GM19455 (cell line): ENCODE data around the gene FYN.
A peak's percentile ranks its signal among the peaks of the same experiment; 100 is the strongest.
"Not testable (repeated sequence)": the region's sequence is repeated elsewhere in the genome, so short reads cannot be mapped to it uniquely, and the experiment has no call there.

Experiments used
- ATAC-seq: cut with Tn5 transposase; IDR thresholded peaks from one replicate; pipeline ENCODE4 v1.9.1; 2021; ENCODE audit not compliant: unreplicated experiment

Gene FYN

DNA sequence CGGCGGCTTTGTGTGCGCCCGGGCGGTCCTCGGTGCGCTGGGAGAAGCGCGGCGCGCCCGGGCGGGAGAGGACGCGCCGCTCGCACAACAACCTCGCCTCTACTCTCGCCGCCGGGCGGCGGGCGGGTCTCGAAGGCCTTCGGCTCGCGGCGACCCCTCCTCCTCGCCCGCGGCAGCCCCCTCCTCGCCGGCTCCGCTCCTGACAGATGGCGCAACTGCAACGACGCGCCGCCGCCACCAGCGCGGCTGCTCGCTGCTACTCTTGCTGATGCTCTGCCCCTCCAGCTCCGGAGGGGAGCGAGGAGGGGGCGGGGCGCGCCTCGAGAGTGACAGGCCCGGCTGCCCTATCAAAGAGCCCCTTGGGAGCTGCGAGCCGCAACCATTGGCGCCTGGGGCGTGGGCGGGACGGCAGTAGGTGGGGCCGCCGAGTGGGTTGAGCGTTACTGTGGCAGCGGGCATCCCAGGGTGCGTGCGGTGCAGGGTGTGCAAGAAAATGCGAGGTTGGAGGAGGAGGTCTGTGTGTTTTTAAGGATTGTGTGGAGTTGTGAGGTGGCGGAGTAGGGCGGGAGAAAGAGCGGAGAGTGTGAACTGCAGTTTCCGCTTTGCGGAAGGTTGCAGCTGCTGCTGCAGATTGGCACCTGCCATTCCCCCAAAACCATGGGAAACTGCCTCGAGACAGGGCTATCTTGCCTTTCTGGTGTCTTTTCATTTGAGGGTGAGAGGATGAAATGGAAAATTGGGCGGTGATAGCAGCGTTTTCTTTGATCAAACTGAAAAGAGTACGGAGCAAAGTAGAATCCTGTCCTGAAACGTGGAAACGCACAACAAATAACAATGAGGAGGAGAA lies at the start of gene FYN:
TSS of gene FYN (minus strand) at position 275 of the 847 bp plus-strand sequence. CDS start 153,401 bp downstream, outside the sequence.
- peak; percentile 99 for ATAC-seq

GRCh38 chr6:111922454-111923297 lies 49.4 kb upstream of the FYN start:
- no peak for ATAC-seq

DNA sequence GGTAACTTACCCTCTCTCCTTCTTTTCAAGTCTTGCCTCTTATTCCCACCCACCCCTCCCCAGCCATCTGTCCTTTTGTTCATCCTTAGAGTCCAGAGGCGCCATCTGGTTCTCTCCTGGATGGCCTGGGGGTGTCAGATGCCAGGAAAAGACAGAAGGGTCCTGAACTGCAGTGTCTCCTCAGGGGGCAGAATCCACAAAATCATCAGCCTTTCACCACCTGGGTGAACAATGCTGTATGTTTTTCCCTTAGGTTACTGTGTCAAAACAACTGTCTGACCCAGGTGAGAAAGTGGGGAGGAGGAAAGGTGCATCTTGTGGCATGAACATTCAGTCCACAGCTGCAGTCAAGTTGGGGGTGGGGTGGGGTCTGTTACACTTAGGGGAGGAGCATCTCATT lies 47.9 kb upstream of the FYN start:
- ATAC-seq, result no peak

DNA sequence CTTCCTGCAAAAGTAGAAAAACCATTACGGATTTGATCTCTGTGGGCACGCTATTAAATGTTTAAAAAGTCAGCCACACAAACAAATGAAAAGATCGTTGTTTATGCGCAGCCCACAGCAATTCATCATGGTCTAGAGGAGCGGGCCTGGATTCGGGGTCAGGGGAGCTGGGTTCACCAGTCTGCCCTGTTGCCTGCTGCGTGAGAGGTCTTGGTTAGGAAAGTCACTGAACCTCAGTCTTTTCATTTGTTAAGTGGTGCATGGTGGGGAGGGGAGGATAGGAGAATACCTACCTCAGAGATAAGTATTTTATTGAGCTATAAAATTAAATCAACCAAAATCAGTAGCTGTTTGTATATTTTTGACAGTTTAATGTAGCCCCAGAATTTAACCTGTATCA lies 47.3 kb upstream of the FYN start:
- ATAC-seq, result no peak

GRCh38 chr6:111918825-111919224 lies 45.6 kb upstream of the FYN start:
- no peak for ATAC-seq

- ATAC-seq, result no peak
Observed at GRCh38 chr6:111916747-111917146, 43.5 kb upstream of the FYN start.

GRCh38 chr6:111914617-111915016 lies 41.4 kb upstream of the FYN start:
- no peak for ATAC-seq

DNA sequence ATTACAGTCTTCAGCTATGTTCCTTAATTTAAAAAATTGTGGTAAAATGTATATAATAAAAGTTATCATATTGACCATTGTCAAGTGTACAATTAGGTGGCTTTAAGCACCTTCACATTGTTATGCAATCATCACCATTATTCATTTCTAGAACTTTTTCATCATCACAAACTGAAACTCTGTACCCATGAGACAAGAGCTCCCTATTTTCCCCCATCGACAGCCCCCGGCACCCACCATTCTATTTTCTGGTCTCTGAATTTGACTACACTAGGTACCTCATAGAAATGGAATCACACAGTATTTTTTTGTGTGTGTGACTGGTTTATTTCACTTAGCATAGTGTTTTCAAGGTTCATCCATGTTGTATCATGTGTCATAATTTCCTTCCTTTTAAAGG lies 39.7 kb upstream of the FYN start:
- ATAC-seq, result no peak

- no peak for ATAC-seq
Observed at GRCh38 chr6:111911428-111911827, 38.2 kb upstream of the FYN start.

DNA sequence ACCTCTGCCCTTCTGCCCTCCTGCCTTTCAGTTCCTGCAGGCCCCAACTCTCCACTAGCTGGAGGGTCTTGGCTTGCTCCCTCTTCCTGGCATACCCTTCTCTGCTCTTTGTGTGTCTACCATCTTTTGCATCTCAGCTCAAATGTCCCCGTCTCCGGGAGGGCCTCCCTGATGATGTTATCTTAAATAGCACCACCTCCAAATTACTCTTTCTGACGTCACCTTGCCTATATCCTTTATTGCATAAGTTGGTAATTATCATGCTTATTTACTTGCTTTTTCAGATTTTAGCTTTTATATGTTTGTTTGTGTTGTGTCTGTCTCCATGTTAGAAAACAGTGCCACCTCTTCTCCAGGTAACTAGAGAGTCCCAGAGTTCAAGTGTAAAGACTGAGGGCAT lies 36.0 kb upstream of the FYN start:
- ATAC-seq, result no peak

DNA sequence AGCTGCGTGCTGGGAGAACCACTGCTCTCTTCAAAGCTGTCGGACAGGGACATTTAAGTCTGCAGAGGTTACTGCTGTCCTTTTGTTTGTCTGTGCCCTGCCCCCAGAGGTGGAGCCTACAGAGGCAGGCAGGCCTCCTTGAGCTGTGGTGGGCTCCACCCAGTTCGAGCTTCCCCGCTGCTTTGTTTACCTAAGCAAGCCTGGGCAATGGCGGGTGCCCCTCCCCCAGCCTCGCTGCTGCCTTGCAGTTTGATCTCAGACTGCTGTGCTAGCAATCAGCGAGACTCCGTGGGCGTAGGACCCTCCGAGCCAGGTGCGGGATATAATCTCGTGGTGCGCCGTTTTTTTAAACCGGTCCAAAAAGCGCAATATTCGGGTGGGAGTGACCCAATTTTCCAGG lies 35.1 kb upstream of the FYN start:
- ATAC-seq, result not testable (repeated sequence)

GRCh38 chr6:111900735-111901134 lies 27.5 kb upstream of the FYN start:
- no peak for ATAC-seq

DNA sequence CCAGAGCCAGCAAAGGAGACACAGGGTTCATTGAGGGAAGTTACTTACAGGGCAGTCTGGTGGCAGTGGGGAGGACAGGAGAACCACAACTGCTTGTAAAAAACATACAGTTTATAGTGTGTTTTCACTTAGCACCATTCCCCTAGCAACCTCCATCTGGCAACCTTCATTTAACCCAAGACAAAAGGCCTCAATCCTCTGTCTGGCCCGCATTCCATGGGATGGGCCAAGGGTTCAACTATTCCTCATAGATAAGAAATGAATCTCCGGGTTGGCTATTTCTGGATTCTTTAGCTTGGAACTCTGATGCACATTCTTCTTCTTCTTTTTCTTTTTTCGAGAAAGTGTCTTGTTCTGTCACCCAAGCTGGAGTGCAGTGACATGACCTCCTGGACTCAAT lies 26.3 kb upstream of the FYN start:
- ATAC-seq, result no peak

DNA sequence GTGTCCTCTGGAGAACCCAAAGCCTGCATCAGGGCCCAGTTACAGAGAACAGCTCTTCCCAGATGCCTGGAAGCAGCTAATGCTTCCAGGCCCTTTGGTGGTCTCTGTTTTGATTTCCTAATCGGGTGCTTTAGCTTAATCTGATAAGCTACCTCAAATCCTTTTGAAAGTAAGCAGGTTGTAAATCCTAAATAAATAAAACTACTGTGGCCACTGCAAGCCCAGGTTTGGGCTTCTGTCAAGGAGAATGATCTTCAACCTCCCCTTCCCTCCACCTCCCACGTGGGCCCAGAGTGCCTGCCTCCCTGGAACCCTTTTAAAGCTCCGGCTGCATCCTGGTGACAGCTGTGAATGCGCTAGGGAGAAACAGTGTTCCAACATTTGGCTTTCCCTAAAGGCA lies 25.2 kb upstream of the FYN start:
- ATAC-seq, result no peak

GRCh38 chr6:111894951-111895350 lies 21.7 kb upstream of the FYN start:
- no peak for ATAC-seq

GRCh38 chr6:111894272-111894671 lies 21.0 kb upstream of the FYN start:
- ATAC-seq, result no peak

DNA sequence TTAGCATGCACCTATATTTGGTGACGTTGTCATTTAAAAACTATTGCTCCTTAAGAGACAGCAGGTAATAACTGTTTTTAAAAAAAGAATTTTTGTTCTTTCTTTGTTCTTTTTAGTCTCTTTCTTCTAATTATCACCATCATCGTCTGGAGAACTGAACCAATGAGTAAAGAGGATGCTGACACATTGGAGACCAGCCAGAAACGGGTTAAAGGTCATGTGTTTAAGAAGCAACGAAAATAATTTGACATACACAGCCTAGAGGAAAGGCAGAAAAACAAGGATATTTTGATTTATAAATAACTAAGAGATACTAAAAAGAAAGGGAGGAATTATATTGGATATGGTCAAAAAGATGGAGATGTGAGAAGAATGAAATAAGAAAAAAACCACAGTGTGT lies 19.2 kb upstream of the FYN start:
- no peak for ATAC-seq

DNA sequence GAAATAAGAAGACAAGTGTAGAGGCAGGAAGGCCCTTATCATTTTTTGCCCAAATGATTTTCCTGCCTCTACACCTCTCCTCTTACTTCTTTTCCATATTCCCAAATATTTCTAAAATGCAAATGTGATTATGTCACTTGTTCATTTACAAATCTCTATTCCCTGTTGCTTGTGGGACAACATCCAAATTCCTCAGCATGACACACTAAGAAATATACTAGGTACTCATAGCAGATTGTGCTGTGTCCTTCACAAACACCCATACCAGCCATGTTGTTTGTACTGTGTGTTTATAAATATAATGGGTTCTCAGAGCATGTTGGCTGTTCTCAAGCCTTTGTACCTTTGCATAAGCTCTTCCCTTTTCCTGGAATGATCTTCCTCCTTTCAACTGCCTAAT lies 17.7 kb upstream of the FYN start:
- ATAC-seq, result no peak

DNA sequence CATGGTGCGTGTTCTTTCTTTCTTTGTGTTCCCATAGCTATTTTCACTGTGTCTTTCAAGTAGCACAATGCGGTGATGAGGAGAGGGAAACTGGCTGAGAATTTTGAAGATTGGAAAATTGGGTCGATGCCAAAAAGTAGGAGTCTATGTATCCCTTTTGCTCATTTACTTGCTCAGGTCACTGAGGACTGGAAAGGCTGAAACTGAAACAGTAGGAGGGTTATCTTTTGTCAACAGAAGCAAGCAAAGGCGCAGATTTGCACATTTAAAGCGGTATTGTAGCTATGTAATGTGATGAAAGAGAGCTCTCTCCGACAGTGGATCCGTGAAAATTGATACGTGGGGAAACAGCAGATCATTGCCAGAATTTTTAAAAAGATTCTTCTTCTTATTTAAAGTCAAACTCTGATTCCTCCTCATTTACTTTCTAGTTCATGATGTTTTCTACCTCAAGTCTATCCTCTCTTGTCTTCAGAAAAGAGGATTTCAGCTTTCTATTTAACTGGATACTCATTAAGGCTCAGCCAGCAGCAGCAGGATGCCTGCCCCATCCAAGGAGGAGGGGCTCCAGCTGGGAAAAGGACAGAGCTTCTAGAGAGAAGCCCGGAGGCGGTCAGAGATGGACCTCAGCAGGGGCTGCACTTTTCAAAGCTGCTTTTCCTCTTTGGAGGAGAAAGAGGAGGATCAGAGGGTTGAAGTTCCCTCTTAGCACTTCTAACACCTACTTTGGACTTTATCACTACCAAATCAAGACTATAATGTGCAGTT lies 15.9 kb upstream of the FYN start:
- no peak for ATAC-seq

DNA sequence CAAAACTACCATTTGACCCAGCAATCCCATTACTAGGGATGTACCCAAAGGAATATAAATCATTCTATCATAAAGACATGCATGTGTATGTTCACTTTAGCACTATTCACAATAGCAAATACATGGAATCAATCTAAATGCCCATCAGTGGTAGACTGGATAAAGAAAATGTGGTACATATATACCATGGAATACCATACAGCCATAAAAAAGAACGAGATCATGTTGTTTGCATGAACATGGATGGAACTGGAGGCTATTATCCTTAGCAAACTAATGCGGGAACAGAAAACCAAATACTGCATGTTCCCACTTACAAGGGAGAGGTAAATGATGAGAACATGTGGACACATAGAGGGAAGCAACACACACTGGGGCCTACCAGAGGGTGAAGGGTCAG lies 13.5 kb upstream of the FYN start:
- not testable (repeated sequence) for ATAC-seq

GRCh38 chr6:111885373-111886027 lies 12.2 kb upstream of the FYN start:
- ATAC-seq, result no peak
